ENCODE results near the gene TBRG1.

GRCh38 chr11:124672536-124673215, 50.0 kb downstream of the TBRG1 start:
- TF ChIP-seq REST (IDR thresholded peaks at IDR 0.05): no peak
- TF ChIP-seq RXRA (IDR thresholded peaks at IDR 0.05): no peak
- no peak for TF ChIP-seq CTCF (IDR thresholded peaks at IDR 0.05; ENCODE audit: low read depth, low read length, missing input control)
- TF ChIP-seq YY1 (IDR thresholded peaks at IDR 0.05): no peak
